B cell (primary cell): ENCODE results near the gene KHDC3L.

Experiments used
- CTCF ChIP-seq: fragments of 200-600 bp; IDR thresholded peaks from one replicate; pipeline ENCODE4 v1.8.0; 2022; ENCODE audit warnings: antibody characterized with exemption, mild to moderate bottlenecking
- EZH2 ChIP-seq: IDR thresholded peaks from 2 replicates; pipeline ENCODE4 v1.6.1; 2012; ENCODE audit warnings: borderline replicate concordance, low read depth, mild to moderate bottlenecking, moderate library complexity, low read length; ENCODE audit not compliant: insufficient read depth, poor library complexity, severe bottlenecking

GRCh38 chr6:73364121-73364520, 1.7 kb downstream of the KHDC3L start:
- TF ChIP-seq EZH2 (no peak), CTCF (no peak)
